NCI-H748 (cell line): ENCODE data around the gene CYTIP.

Experiments used
- DNase-seq: peaks from one replicate; lab custom pipeline; 2025; ENCODE audit not compliant: unreplicated experiment; lab: John Stamatoyannopoulos, UW

CYTIP gene

DNA sequence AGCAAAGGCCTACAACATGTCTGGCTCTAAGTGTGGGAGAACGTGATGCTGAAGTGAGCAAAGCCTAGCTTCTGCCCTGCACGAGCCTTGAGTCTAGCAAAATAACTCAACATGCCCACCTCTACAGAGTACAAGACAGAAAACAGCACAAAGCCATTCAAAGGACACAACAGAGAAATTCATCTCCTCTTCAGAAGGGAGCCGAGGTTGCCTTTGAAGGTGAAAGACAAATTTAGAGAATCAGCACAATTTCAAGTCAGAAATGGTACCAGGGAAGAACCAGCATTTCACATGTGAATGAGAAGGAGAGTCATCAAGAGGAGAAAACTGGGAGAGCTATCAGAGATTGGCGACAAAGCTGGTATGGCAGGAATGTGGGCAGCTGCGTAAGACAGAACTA is 21.7 kb upstream of the CYTIP start:
- DNase-seq = no peak

DNA sequence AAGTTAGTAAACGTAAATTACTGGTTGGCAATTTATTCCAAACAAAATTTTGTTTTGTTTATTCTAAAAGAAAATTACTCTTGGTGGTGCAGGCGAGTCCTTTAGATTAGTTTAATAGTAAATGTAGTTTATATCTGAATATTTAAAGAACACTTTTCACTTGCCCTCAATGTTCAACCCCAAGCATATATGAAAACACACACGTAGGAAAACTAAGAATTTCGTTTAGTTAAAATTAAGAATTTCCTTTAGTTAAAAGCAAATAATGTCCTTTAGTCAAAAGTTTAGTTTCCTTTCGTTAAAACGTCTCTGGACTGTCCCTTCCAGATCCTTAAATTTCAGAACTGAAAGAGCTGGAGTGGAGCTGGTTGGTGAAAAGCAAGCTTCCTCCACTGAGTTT is 19.1 kb upstream of the CYTIP start:
- no peak for DNase-seq

GRCh38 chr2:157460897-157461296 is 17.0 kb upstream of the CYTIP start:
- no peak for DNase-seq

GRCh38 chr2:157460384-157460837 is 16.5 kb upstream of the CYTIP start:
- no peak for DNase-seq

- no peak for DNase-seq
These were observed 15.6 kb upstream of the CYTIP start for GRCh38 chr2:157459486-157459885.

DNA sequence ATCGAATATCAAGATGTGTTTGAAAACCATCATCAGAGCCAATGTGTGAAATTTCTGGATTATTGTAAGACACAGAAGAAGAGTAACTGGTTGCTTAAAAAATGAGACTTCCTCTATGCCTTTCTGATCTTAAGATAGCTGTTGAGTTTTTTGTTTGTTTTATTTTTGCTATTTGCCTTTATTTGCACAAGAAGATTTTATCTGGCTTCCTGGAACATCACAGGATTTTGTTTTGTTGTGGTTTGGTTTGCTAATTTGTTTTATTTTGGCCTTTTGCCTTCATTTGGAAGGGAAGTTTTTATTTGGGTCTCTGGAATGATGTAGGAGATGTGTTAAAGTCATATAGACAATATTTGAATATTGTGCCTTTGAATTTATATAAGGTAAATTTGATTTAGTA is 3.9 kb upstream of the CYTIP start:
- no peak for DNase-seq

- no peak for DNase-seq
These were observed 3.1 kb upstream of the CYTIP start for GRCh38 chr2:157447031-157447430.

DNA sequence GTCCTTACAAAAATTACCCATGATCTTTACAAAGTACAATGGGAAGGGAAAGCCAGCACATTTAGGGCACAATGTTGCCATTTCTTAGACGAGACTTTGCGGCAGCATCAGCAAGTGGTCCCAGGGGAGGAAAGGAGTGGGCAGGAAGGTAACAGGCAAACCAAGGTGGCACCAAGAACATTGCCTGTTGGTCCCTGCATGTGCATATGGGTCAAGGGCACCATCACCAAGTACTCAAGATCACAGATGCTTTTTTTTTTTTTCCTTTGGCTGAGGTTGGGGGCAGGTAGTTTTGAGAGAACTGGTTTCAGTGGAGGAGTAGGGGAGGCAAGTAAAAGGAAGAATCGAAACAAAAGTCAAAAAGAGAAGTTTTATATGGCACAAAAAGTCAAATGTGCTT is 752 bp upstream of the CYTIP start:
- no peak for DNase-seq

- no peak for DNase-seq
These were observed 799 bp downstream of the CYTIP start for GRCh38 chr2:157443090-157443489.

DNA sequence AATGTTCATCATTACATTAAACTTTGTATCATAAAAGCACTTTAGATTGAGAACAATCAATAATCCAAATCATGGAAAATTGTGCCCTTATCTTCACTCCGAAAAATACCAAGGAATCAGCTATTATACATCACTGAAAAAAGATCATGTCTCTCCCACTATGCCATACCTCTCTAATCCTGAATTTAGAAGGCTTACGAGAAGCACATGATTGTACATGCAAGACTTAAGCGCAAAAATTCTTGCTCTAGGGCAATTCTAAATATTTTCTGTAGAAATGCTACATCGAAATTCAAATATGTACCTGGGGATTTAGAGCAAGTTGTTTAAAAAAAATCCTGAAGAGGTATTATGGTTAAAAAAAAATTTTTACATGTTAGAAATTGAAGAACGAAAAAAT is 1.3 kb downstream of the CYTIP start:
- DNase-seq = no peak

DNA sequence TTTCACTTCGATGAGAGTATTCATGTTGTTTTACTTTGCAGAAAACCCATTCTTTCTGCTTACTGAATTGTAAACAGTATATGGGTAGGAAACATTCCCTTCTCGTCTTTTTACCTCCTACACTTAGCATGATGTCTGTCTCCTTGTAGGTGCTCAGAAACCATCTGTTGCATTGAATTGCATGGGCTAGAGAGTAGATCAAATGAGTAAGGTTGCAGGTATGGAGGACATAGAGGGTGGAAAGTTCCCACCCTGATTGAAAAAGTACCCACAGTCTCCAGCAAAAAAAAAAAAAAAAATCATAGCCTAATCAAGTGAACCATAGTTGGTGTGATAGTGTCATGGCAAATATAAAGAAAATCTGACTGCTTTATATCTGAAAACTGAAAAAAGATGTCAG is 1.7 kb downstream of the CYTIP start:
- no peak for DNase-seq

GRCh38 chr2:157441072-157441454 is 2.8 kb downstream of the CYTIP start:
- peak; percentile 26 for DNase-seq

- DNase-seq = no peak
These were observed 3.4 kb downstream of the CYTIP start for GRCh38 chr2:157440404-157441071.

- DNase-seq = no peak
These were observed 4.1 kb downstream of the CYTIP start for GRCh38 chr2:157439824-157440186.

GRCh38 chr2:157438863-157439823 is 4.7 kb downstream of the CYTIP start:
- no peak for DNase-seq

DNA sequence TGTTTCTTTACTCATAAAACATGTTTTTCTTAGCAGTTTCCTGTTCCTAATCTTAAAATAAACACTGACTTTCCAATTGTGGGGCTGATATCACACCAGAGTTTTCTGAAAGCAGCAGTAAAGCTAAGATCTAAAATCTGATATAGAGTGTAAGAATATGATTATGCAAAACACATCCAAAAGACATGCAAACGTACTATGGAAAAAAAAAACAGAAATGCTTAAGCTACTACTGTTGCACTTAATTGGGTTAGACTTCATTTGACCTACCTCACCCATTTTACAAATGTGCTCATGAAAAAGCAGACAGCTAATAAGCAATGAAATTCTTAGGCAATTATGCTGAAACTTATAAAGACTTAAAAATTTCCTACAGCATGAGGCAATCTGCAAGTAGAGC is 10.5 kb downstream of the CYTIP start:
- DNase-seq = no peak

- DNase-seq = no peak
These were observed 11.3 kb downstream of the CYTIP start for GRCh38 chr2:157432475-157433106.

DNA sequence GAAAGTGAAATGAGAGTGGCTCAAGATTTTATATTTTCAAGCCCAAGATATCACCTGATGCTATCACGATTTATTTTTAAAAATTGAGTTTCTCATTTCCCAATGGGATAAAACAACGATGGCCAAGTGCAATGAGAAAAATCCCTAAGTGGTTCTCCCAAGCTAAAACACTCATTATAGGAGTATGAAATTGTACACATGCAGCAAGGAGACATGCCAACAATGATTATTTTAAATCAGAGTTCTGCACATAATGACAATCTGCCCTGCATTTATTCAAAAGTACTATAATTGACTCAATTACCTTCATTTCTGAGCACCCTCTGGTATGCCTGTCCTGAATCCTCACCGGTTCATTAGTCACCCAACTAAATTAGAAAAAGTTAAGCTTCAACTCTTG is 12.7 kb downstream of the CYTIP start:
- DNase-seq = no peak

DNA sequence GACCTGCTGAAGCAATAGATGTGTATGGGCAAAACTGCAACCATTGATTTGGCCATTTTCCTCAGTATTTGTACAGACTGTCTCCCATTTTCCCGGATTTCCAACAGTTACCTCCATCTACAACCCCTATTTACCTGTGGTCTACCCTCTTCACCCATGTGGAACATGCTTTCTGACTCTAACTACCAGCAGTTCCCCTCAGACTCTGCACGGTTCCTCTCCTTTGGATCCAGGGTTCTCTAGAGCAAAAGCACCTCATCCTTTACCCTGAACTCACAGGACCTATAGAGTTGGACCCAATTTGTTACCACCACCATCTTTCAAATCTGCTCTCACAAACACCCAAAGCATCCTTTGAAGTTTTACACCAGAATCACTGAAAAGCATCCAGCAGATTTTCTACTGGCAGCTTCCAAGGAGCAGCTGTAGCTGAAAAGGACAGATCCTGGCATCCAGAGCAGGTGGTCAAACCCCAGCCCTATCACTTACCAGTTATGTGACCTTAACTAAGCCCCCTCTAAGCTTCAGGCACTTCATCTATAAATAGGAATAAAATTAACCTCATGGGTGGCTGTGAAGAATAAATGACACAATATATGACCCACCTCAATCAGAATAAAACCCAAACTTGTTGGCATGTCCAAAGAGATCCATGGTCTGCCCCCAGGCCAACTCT is 15.3 kb downstream of the CYTIP start:
- DNase-seq = no peak

- DNase-seq = no peak
These were observed 16.0 kb downstream of the CYTIP start for GRCh38 chr2:157427922-157428303.
